Ramos (cell line): ENCODE data around the gene MBD4.
"Not testable (repeated sequence)": the region's sequence is repeated elsewhere in the genome, so short reads cannot be mapped to it uniquely, and the experiment has no call there.

ENCODE experiments used
- in situ Hi-C: fragments of 300-500 bp; cut with MboI; formaldehyde crosslinking; loops from one replicate; pipeline ENCODE4 v1.14.3; 2022; ENCODE audit warnings: low sequenced_read_pairs; ENCODE audit not compliant: unreplicated experiment

The MBD4 gene

GRCh38 chr3:129387487-129387886, 52.3 kb downstream of the MBD4 start:
- in situ Hi-C loops = no loop called here

- in situ Hi-C loops = no loop called here
Measured at GRCh38 chr3:129386984-129387383, 52.8 kb downstream of the MBD4 start.

- in situ Hi-C loops = not testable (repeated sequence)
Measured at GRCh38 chr3:129385507-129385906, 54.2 kb downstream of the MBD4 start.

GRCh38 chr3:129384594-129385323, 55.0 kb downstream of the MBD4 start:
- in situ Hi-C loops = no loop called here

- in situ Hi-C loops = not testable (repeated sequence)
Measured at GRCh38 chr3:129384103-129384502, 55.6 kb downstream of the MBD4 start.

GRCh38 chr3:129383292-129383860, 56.4 kb downstream of the MBD4 start:
- in situ Hi-C loops = no loop called here

GRCh38 chr3:129382366-129382765, 57.4 kb downstream of the MBD4 start:
- in situ Hi-C loops = no loop called here
